Ovary (tissue), 3 donors: ENCODE measurements around the gene S100PBP.

Source experiments
- CTCF ChIP-seq, 3 donors: fragments of 450-650 bp in 2 of 3; fragments of 200-600 bp in 1 of 3; IDR thresholded peaks; one replicate each; pipeline versions ENCODE4 v1.5.1 to v1.8.0; 2016 to 2022; ENCODE audit warnings: antibody characterized with exemption in 3 of 3, mild to moderate bottlenecking in 1 of 3
- EP300 ChIP-seq: sonication (generic); formaldehyde crosslinking; IDR thresholded peaks from one replicate; pipeline ENCODE4 v1.6.1; 2017; ENCODE audit warnings: antibody characterized with exemption
- POLR2A ChIP-seq: fragments of 450-650 bp; IDR thresholded peaks from one replicate; pipeline ENCODE4 v1.6.1; 2017; ENCODE audit warnings: antibody characterized with exemption, mild to moderate bottlenecking, moderate library complexity
- donor health status: DM: no; HTN: no; CAD: no.

- TF ChIP-seq CTCF (IDR thresholded peaks at IDR 0.05) (no peak), POLR2A (no peak), EP300 (no peak)
Observed at GRCh38 chr1:32872192-32872460, 54.7 kb downstream of the S100PBP start.
